22Rv1 (cell line): ENCODE data around the gene RERE.

Experiments
- ZFX ChIP-seq: fragments of 450-650 bp; IDR thresholded peaks from 2 replicates; pipeline ENCODE4 v1.6.1; 2017; ENCODE audit warnings: antibody characterized with exemption, borderline replicate concordance
- TF ChIP-seq, protein P1 (sequence below): fragments of 450-650 bp; IDR thresholded peaks from 2 replicates; pipeline ENCODE4 v1.5.1; 2017; ENCODE audit warnings: mild to moderate bottlenecking

DNA sequence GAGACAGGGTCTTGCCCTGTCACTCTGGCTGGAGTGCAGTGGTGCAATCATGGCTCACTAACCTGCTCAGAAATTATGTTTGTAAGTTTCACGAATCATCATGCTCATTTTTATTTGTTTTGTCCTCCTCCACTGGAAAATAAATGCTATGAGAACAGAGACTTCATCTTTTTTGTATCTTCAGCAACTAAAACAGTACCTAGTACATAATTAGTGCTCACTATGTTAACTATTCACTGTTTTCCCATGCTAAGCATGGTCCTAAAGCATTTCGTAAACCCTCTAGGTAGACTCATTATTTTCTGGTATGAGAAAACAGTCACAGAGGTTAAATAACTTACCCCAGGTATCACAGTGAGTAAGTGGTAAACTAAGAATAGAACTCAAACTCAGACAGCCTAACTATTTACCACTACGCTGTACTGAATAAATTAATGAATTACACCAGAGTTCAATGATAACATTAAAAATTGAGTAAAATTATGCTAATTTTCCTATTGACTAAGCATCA, 118.4 kb downstream of the RERE start:
- TF ChIP-seq, protein P1, sequence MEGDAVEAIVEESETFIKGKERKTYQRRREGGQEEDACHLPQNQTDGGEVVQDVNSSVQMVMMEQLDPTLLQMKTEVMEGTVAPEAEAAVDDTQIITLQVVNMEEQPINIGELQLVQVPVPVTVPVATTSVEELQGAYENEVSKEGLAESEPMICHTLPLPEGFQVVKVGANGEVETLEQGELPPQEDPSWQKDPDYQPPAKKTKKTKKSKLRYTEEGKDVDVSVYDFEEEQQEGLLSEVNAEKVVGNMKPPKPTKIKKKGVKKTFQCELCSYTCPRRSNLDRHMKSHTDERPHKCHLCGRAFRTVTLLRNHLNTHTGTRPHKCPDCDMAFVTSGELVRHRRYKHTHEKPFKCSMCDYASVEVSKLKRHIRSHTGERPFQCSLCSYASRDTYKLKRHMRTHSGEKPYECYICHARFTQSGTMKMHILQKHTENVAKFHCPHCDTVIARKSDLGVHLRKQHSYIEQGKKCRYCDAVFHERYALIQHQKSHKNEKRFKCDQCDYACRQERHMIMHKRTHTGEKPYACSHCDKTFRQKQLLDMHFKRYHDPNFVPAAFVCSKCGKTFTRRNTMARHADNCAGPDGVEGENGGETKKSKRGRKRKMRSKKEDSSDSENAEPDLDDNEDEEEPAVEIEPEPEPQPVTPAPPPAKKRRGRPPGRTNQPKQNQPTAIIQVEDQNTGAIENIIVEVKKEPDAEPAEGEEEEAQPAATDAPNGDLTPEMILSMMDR = no peak
- no peak for TF ChIP-seq ZFX
